GM12878 (cell line): ENCODE results near the gene CREB5. TPM values are rescaled to one million over a fixed set of nuclear protein-coding genes. Genes with fewer than 3 reads are reported as not detected.

Source experiments
- BCL11A ChIP-seq: IDR thresholded peaks from 2 replicates; pipeline ENCODE4 v1.6.1; 2011; ENCODE audit warnings: low read depth, low read length
- BMI1 ChIP-seq: fragments of 450-650 bp; IDR thresholded peaks from 2 replicates; pipeline ENCODE4 v1.6.1; 2016; ENCODE audit warnings: mild to moderate bottlenecking, moderate library complexity, borderline replicate concordance
- BRCA1 ChIP-seq: IDR thresholded peaks from 2 replicates; pipeline ENCODE4 v1.6.1; 2011; ENCODE audit warnings: low read depth, low read length, improper control_type of control experiment
- CBFB ChIP-seq: IDR thresholded peaks from 2 replicates; pipeline ENCODE4 v1.6.1; 2016; ENCODE audit warnings: antibody characterized with exemption, low read depth
- CEBPB ChIP-seq, 2 experiments: fragments of 150-350 bp in 1 of 2; IDR thresholded peaks; 2 replicates each; pipeline ENCODE4 v1.6.1; 2012 to 2014; ENCODE audit warnings: low read depth in 2 of 2, low read length in 2 of 2, borderline replicate concordance in 1 of 2, inconsistent platforms in 1 of 2
- CHD1 ChIP-seq: IDR thresholded peaks from 2 replicates; pipeline ENCODE4 v1.6.1; 2012; ENCODE audit warnings: low read depth, low read length, improper control_type of control experiment
- CREM ChIP-seq: IDR thresholded peaks from 2 replicates; pipeline ENCODE4 v1.6.1; 2014; ENCODE audit warnings: antibody characterized with exemption, low read depth
- HDAC2 ChIP-seq: fragments of 200-600 bp; sonication (generic); IDR thresholded peaks from 2 replicates; pipeline ENCODE4 v1.6.1; 2017
- IKZF2 ChIP-seq, 2 experiments: fragments of 450-650 bp; IDR thresholded peaks; 2 replicates each; pipeline ENCODE4 v1.6.1; 2017; ENCODE audit warnings: mild to moderate bottlenecking in 2 of 2, moderate library complexity in 2 of 2
- IRF3 ChIP-seq: fragments of 450-650 bp; IDR thresholded peaks from 2 replicates; pipeline ENCODE4 v1.6.1; 2014; ENCODE audit warnings: mild to moderate bottlenecking
- IRF4 ChIP-seq: IDR thresholded peaks from 2 replicates; pipeline ENCODE4 v1.6.1; 2011; ENCODE audit warnings: low read depth, low read length
- LARP7 ChIP-seq: fragments of 450-650 bp; IDR thresholded peaks from 2 replicates; pipeline ENCODE4 v1.6.1; 2017; ENCODE audit warnings: mild to moderate bottlenecking
- MEF2A ChIP-seq: IDR thresholded peaks from 2 replicates; pipeline ENCODE4 v1.6.1; 2011; ENCODE audit warnings: low read depth, mild to moderate bottlenecking, low read length, moderate library complexity; ENCODE audit not compliant: insufficient read depth
- NKRF ChIP-seq: fragments of 450-650 bp; conservative IDR thresholded peaks from 2 replicates; pipeline ENCODE4 v1.6.1; 2017; ENCODE audit warnings: mild to moderate bottlenecking, moderate library complexity
- NRF1 ChIP-seq: conservative IDR thresholded peaks from 2 replicates; pipeline ENCODE4 v1.6.1; 2011; ENCODE audit warnings: mild to moderate bottlenecking, low read depth, low read length, improper control_type of control experiment
- PAX8 ChIP-seq: fragments of 450-650 bp; IDR thresholded peaks from 2 replicates; pipeline ENCODE4 v1.6.1; 2017; ENCODE audit warnings: mild to moderate bottlenecking, moderate library complexity
- RUNX3 ChIP-seq: IDR thresholded peaks from 2 replicates; pipeline ENCODE4 v1.6.1; 2012; ENCODE audit warnings: low read length, inconsistent platforms
- SMC3 ChIP-seq: IDR thresholded peaks from 2 replicates; pipeline ENCODE4 v1.6.1; 2011; ENCODE audit warnings: low read length, improper control_type of control experiment, borderline replicate concordance
- ZBED1 ChIP-seq: IDR thresholded peaks from 2 replicates; pipeline ENCODE4 v1.6.1; 2016; ENCODE audit warnings: borderline replicate concordance
- ZNF592 ChIP-seq: fragments of 450-650 bp; IDR thresholded peaks from 2 replicates; pipeline ENCODE4 v1.6.1; 2017; ENCODE audit warnings: mild to moderate bottlenecking, moderate library complexity
- polyA plus RNA-seq, 11 experiments: library from polyadenylated mRNA; depleted of rRNA in 4 of 11; unstranded in 6 of 11; stranded (reverse) in 5 of 11; fragments of >200 nt; fragmentation: Nextera tagmentation in 4 of 11; fragmentation: Illumina TruSeq in 1 of 11; extraction: Ambion mirVana in 4 of 11; extraction: Trizol in 1 of 11; gene quantifications; 1 replicate in 1 of 11; 2 replicates in 10 of 11; pipeline versions ENCODE4 v1.2.1 to v1.2.3, GENCODE V29; 2011 to 2016; ENCODE audit warnings: inconsistent platforms in 2 of 11, missing spikeins in 2 of 11, low read depth in 1 of 11
- total RNA-seq, 4 experiments: library from RNA; depleted of rRNA in 3 of 4; stranded (reverse); fragments of >200 nt in 3 of 4; fragmentation: Illumina TruSeq in 1 of 4; extraction: Trizol in 1 of 4; gene quantifications; 2 replicates each; pipeline versions ENCODE4 v1.2.1 to v1.2.3, GENCODE V29; 2013 to 2021
- TF ChIP-seq, protein P1 (sequence below): IDR thresholded peaks from 2 replicates; pipeline ENCODE4 v1.6.1; 2012; ENCODE audit warnings: low read depth, low read length, improper control_type of control experiment
- TF ChIP-seq, protein P2 (sequence below): fragments of 450-650 bp; IDR thresholded peaks from 2 replicates; pipeline ENCODE4 v1.6.1; 2016; ENCODE audit warnings: mild to moderate bottlenecking

CREB5 gene
- total and polyA plus RNA-seq, 10 of the 15 experiments (the other 5 are each of a cell fraction or from before 2014, with no cell fraction given) = 12.9 to 74.1 (median 53.0) TPM

GRCh38 chr7:28853834-28854749, 441.8 kb downstream of the CREB5 start (continued):
- TF ChIP-seq ZNF592 = no peak
- TF ChIP-seq BCL11A = no peak
- no peak for TF ChIP-seq CREM
- 0 out of 2 replicates have a peak, but pooled peaks have one; percentile 2 for TF ChIP-seq RUNX3
- TF ChIP-seq, protein P1, sequence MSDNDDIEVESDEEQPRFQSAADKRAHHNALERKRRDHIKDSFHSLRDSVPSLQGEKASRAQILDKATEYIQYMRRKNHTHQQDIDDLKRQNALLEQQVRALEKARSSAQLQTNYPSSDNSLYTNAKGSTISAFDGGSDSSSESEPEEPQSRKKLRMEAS = no peak
- TF ChIP-seq, protein P2, sequence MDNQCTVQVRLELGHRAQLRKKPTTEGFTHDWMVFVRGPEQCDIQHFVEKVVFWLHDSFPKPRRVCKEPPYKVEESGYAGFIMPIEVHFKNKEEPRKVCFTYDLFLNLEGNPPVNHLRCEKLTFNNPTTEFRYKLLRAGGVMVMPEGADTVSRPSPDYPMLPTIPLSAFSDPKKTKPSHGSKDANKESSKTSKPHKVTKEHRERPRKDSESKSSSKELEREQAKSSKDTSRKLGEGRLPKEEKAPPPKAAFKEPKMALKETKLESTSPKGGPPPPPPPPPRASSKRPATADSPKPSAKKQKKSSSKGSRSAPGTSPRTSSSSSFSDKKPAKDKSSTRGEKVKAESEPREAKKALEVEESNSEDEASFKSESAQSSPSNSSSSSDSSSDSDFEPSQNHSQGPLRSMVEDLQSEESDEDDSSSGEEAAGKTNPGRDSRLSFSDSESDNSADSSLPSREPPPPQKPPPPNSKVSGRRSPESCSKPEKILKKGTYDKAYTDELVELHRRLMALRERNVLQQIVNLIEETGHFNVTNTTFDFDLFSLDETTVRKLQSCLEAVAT = no peak
- TF ChIP-seq MEF2A = no peak
- no peak for TF ChIP-seq HDAC2
- no peak for TF ChIP-seq NRF1
- peak; percentile 49; the same call in 1 of the 2 replicates for TF ChIP-seq IRF4
- TF ChIP-seq BRCA1 = no peak
- peak; percentile 71; the same call in 1 of the 2 replicates for TF ChIP-seq LARP7
- TF ChIP-seq ZBED1 = no peak
- TF ChIP-seq SMC3 = peak; percentile 96
- no peak for TF ChIP-seq IRF3
- no peak for TF ChIP-seq CBFB
- TF ChIP-seq CEBPB (IDR thresholded peaks at IDR 0.05; ENCODE audit: borderline replicate concordance in 1 of 2, low read depth in 2 of 2, low read length in 2 of 2) = no peak
- TF ChIP-seq NKRF = no peak
- TF ChIP-seq CHD1 = no peak
- peak; percentile 42 to 44; a peak in 3 of 4 replicates for TF ChIP-seq IKZF2 (IDR thresholded peaks at IDR 0.05)
- TF ChIP-seq PAX8 = no peak
- 0 out of 2 replicates have a peak, but pooled peaks have one; percentile 8 for TF ChIP-seq BMI1
